Measurements from ENCODE around the gene AP4E1.
"Not testable (repeated sequence)": the region's sequence is repeated elsewhere in the genome, so short reads cannot be mapped to it uniquely, and the experiment has no call there.

Gene AP4E1

GRCh38 chr15:51025454-51025846, 117.0 kb downstream of the AP4E1 start:
- Histone ChIP-seq H3K27me3 (ENCODE audit: low read depth, low read length) (no peaks in the 10 kb centered on the region), H3K36me3 (ENCODE audit: control insufficient read depth in 1 of 2, insufficient read depth in 2 of 2, low read length in 2 of 2) (no peaks in the 10 kb centered on the region), H3K27ac (ENCODE audit: low read length) (no peak overlapping the region), H3K4me1 (ENCODE audit: control insufficient read depth in 1 of 2, insufficient read depth in 2 of 2, low read length in 2 of 2) (peaks cover 0 to 2% of the 10 kb centered on the region in 2 donors), H3K9me3 (ENCODE audit: control insufficient read depth in 1 of 2, low read length in 2 of 2) (no peaks in the 10 kb centered on the region), H3K4me3 (ENCODE audit: low read depth in 1 of 2, low read length in 2 of 2) (no peak overlapping the region)

GRCh38 chr15:51030649-51031316, 122.3 kb downstream of the AP4E1 start:
- no peak overlapping the region for H3K4me3 ChIP-seq (ENCODE audit: low read depth in 1 of 2, low read length in 2 of 2)
- no peak overlapping the region for H3K27ac ChIP-seq (ENCODE audit: low read length)
- H3K36me3 ChIP-seq (ENCODE audit: control insufficient read depth in 1 of 2, insufficient read depth in 2 of 2, low read length in 2 of 2): peaks cover 0 to 5% of the 10 kb centered on the region in 2 donors
- H3K4me1 ChIP-seq (ENCODE audit: control insufficient read depth in 1 of 2, insufficient read depth in 2 of 2, low read length in 2 of 2): peaks cover 0 to 10% of the 10 kb centered on the region in 2 donors
- no peaks in the 10 kb centered on the region for H3K9me3 ChIP-seq (ENCODE audit: control insufficient read depth in 1 of 2, low read length in 2 of 2)
- H3K27me3 ChIP-seq (ENCODE audit: low read depth, low read length): no peaks in the 10 kb centered on the region

- H3K4me3 ChIP-seq (ENCODE audit: low read depth in 1 of 2, low read length in 2 of 2); H3K36me3 ChIP-seq (ENCODE audit: control insufficient read depth in 1 of 2, insufficient read depth in 2 of 2, low read length in 2 of 2); H3K4me1 ChIP-seq (ENCODE audit: control insufficient read depth in 1 of 2, insufficient read depth in 2 of 2, low read length in 2 of 2); H3K9me3 ChIP-seq (ENCODE audit: control insufficient read depth in 1 of 2, low read length in 2 of 2); H3K27me3 ChIP-seq (ENCODE audit: low read depth, low read length); H3K27ac ChIP-seq (ENCODE audit: low read length): not testable (repeated sequence)
These were observed 129.0 kb downstream of the AP4E1 start for GRCh38 chr15:51037474-51037873.

- H3K9me3 ChIP-seq (ENCODE audit: control insufficient read depth in 1 of 2, low read length in 2 of 2): no peaks in the 10 kb centered on the region
- no peak overlapping the region for H3K4me3 ChIP-seq (ENCODE audit: low read depth in 1 of 2, low read length in 2 of 2)
- no peak overlapping the region for H3K27ac ChIP-seq (ENCODE audit: low read length)
- H3K36me3 ChIP-seq (ENCODE audit: control insufficient read depth in 1 of 2, insufficient read depth in 2 of 2, low read length in 2 of 2): no peaks in the 10 kb centered on the region
- no peaks in the 10 kb centered on the region for H3K4me1 ChIP-seq (ENCODE audit: control insufficient read depth in 1 of 2, insufficient read depth in 2 of 2, low read length in 2 of 2)
- H3K27me3 ChIP-seq (ENCODE audit: low read depth, low read length): no peaks in the 10 kb centered on the region
These were observed 129.9 kb downstream of the AP4E1 start for GRCh38 chr15:51038162-51038973.

- H3K4me1 ChIP-seq (ENCODE audit: control insufficient read depth in 1 of 2, insufficient read depth in 2 of 2, low read length in 2 of 2): peaks cover 0 to under 1% of the 10 kb centered on the region in 2 donors
- H3K9me3 ChIP-seq (ENCODE audit: control insufficient read depth in 1 of 2, low read length in 2 of 2): no peaks in the 10 kb centered on the region
- H3K27ac ChIP-seq (ENCODE audit: low read length): no peak overlapping the region
- H3K4me3 ChIP-seq (ENCODE audit: low read depth in 1 of 2, low read length in 2 of 2): no peak overlapping the region
- H3K27me3 ChIP-seq (ENCODE audit: low read depth, low read length): no peaks in the 10 kb centered on the region
- H3K36me3 ChIP-seq (ENCODE audit: control insufficient read depth in 1 of 2, insufficient read depth in 2 of 2, low read length in 2 of 2): no peaks in the 10 kb centered on the region
These were observed 130.5 kb downstream of the AP4E1 start for GRCh38 chr15:51038974-51039319.

GRCh38 chr15:51044037-51044727, 135.7 kb downstream of the AP4E1 start:
- Histone ChIP-seq H3K27ac (ENCODE audit: low read length) (no peak overlapping the region), H3K4me3 (ENCODE audit: low read depth in 1 of 2, low read length in 2 of 2) (no peak overlapping the region), H3K27me3 (ENCODE audit: low read depth, low read length) (no peaks in the 10 kb centered on the region), H3K9me3 (ENCODE audit: control insufficient read depth in 1 of 2, low read length in 2 of 2) (no peaks in the 10 kb centered on the region), H3K4me1 (ENCODE audit: control insufficient read depth in 1 of 2, insufficient read depth in 2 of 2, low read length in 2 of 2) (peaks cover 13 to 14% of the 10 kb centered on the region in 2 donors), H3K36me3 (ENCODE audit: control insufficient read depth in 1 of 2, insufficient read depth in 2 of 2, low read length in 2 of 2) (no peaks in the 10 kb centered on the region)

GRCh38 chr15:51046016-51046415, 137.5 kb downstream of the AP4E1 start:
- Histone ChIP-seq H3K4me3 (ENCODE audit: low read depth in 1 of 2, low read length in 2 of 2) (no peak overlapping the region), H3K27ac (ENCODE audit: low read length) (no peak overlapping the region), H3K27me3 (ENCODE audit: low read depth, low read length) (no peaks in the 10 kb centered on the region), H3K36me3 (ENCODE audit: control insufficient read depth in 1 of 2, insufficient read depth in 2 of 2, low read length in 2 of 2) (no peaks in the 10 kb centered on the region), H3K9me3 (ENCODE audit: control insufficient read depth in 1 of 2, low read length in 2 of 2) (no peaks in the 10 kb centered on the region), H3K4me1 (ENCODE audit: control insufficient read depth in 1 of 2, insufficient read depth in 2 of 2, low read length in 2 of 2) (peaks cover 13 to 14% of the 10 kb centered on the region in 2 donors)

GRCh38 chr15:51046799-51047449, 138.4 kb downstream of the AP4E1 start:
- Histone ChIP-seq H3K36me3 (ENCODE audit: control insufficient read depth in 1 of 2, insufficient read depth in 2 of 2, low read length in 2 of 2) (no peaks in the 10 kb centered on the region), H3K27ac (ENCODE audit: low read length) (no peak overlapping the region), H3K4me1 (ENCODE audit: control insufficient read depth in 1 of 2, insufficient read depth in 2 of 2, low read length in 2 of 2) (peaks cover 13 to 21% of the 10 kb centered on the region in 2 donors), H3K4me3 (ENCODE audit: low read depth in 1 of 2, low read length in 2 of 2) (no peak overlapping the region), H3K9me3 (ENCODE audit: control insufficient read depth in 1 of 2, low read length in 2 of 2) (no peaks in the 10 kb centered on the region), H3K27me3 (ENCODE audit: low read depth, low read length) (no peaks in the 10 kb centered on the region)

GRCh38 chr15:51048308-51048707, 139.8 kb downstream of the AP4E1 start:
- H3K27me3 ChIP-seq (ENCODE audit: low read depth, low read length): no peaks in the 10 kb centered on the region
- H3K36me3 ChIP-seq (ENCODE audit: control insufficient read depth in 1 of 2, insufficient read depth in 2 of 2, low read length in 2 of 2): no peaks in the 10 kb centered on the region
- H3K4me3 ChIP-seq (ENCODE audit: low read depth in 1 of 2, low read length in 2 of 2): no peak overlapping the region
- no peak overlapping the region for H3K27ac ChIP-seq (ENCODE audit: low read length)
- H3K4me1 ChIP-seq (ENCODE audit: control insufficient read depth in 1 of 2, insufficient read depth in 2 of 2, low read length in 2 of 2): peaks cover 13 to 28% of the 10 kb centered on the region in 2 donors
- H3K9me3 ChIP-seq (ENCODE audit: control insufficient read depth in 1 of 2, low read length in 2 of 2): no peaks in the 10 kb centered on the region

GRCh38 chr15:51049081-51049480, 140.6 kb downstream of the AP4E1 start:
- Histone ChIP-seq H3K4me1 (ENCODE audit: control insufficient read depth in 1 of 2, insufficient read depth in 2 of 2, low read length in 2 of 2) (peaks cover 13 to 26% of the 10 kb centered on the region in 2 donors), H3K9me3 (ENCODE audit: control insufficient read depth in 1 of 2, low read length in 2 of 2) (no peaks in the 10 kb centered on the region), H3K36me3 (ENCODE audit: control insufficient read depth in 1 of 2, insufficient read depth in 2 of 2, low read length in 2 of 2) (no peaks in the 10 kb centered on the region), H3K27me3 (ENCODE audit: low read depth, low read length) (no peaks in the 10 kb centered on the region), H3K27ac (ENCODE audit: low read length) (no peak overlapping the region), H3K4me3 (ENCODE audit: low read depth in 1 of 2, low read length in 2 of 2) (no peak overlapping the region)

GRCh38 chr15:51051776-51052175, 143.3 kb downstream of the AP4E1 start:
- no peak overlapping the region for H3K4me3 ChIP-seq (ENCODE audit: low read depth in 1 of 2, low read length in 2 of 2)
- no peaks in the 10 kb centered on the region for H3K36me3 ChIP-seq (ENCODE audit: control insufficient read depth in 1 of 2, insufficient read depth in 2 of 2, low read length in 2 of 2)
- H3K27ac ChIP-seq (ENCODE audit: low read length): no peak overlapping the region
- peaks cover 10 to 22% of the 10 kb centered on the region in 2 donors for H3K4me1 ChIP-seq (ENCODE audit: control insufficient read depth in 1 of 2, insufficient read depth in 2 of 2, low read length in 2 of 2)
- H3K9me3 ChIP-seq (ENCODE audit: control insufficient read depth in 1 of 2, low read length in 2 of 2): no peaks in the 10 kb centered on the region
- H3K27me3 ChIP-seq (ENCODE audit: low read depth, low read length): no peaks in the 10 kb centered on the region
